ENCODE measurements around the gene ROBO1.
"Not testable (repeated sequence)": the region's sequence is repeated elsewhere in the genome, so short reads cannot be mapped to it uniquely, and the experiment has no call there.

ROBO1 gene

DNA sequence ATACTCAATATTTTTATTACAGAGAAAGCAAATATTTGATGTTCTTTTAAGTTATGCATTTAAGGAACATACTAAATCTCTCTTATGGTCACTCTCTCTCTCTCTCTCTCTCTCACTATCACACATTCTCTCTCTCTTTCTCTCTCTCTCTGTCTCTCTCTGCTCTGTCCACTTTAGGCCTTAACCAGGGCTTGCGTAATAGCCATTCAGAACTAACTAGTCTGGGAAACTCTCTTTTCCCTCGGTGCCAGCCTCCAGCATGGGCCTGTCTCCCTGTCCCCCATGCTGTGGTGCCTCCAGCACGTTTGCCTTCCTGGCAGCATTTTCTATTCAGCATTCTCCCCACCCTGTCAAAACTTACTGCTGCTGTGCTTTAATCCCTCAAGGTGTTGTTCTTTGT is 389.7 kb downstream of the ROBO1 start:
- DNase-seq (ENCODE audit: low read depth in 2 of 2): no peak

DNA sequence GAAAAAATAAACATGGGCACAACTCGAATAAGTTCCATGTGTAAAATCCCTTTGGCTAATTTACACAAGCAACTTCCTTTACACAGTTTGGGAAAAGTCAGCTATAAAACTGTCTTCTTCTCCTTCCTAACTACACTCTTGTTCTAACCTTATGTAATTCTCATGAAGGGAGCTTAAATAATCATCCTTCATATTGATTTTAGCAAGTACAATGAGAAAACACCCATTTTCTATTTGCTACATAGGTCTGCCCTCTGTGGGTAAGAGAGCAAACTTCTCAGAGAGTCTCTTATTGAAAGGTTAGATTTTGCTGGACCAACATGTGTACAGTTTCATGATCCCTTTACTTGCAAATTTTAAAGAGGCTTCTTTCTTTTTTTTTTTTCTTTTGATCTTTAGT is 398.5 kb downstream of the ROBO1 start:
- no peak for DNase-seq (ENCODE audit: low read depth in 2 of 2)

DNA sequence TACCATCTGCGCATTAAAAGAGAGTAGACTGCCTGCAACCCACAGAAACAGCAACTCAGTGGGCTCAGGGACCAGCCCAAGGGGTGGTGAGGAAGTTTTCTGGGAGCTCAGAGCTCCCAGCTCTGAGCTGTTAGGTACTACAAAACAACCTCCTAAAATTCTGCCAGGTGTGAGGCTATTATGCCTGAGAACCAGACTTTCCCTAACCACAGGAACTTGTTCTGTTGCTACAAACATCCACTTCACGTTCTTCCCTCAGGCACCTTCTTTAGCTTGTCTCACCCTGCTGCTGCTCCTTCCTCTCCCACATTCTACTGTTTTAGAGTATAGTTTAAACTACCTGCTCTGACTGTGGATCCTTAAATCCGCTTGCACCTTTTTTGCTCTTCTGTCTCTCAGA is 399.4 kb downstream of the ROBO1 start:
- no peak for DNase-seq (ENCODE audit: low read depth in 2 of 2)

DNA sequence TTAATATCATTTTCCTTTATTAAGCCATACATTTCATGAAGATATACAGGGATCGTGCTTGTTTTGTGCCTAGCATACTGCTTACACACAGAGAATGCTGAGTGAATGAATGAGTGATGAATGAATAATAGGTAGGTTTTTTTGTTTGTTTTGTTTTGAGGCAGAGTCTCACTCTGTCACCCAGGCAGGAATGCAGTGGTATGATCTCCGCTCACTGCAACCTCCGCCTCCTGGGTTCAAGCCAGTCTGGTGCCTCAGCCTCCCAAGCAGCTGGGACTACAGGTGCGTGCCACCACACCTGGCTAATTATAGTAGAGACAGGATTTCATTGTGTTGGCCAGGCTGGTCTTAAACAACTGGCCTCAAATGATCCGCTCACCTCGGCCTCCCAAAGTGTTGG is 400.0 kb downstream of the ROBO1 start:
- DNase-seq (ENCODE audit: low read depth in 2 of 2): no peak

DNA sequence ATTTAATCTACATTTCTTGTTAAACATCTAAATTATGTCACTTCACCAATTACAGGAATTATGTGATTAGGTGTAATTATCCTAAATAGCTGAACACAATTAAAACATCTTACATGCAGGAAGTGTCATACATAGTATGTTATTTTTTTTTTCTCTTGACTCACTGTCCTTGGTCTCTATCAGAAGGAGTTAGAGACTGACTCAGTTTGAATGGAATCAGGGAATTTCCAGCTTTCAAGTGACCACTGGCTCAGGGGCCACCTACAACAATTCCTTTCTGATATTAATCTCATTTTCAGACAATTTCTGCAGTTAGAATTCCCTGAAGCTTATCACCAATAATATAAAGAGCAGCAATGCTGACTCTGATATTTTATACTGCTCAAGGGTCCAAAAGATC is 400.7 kb downstream of the ROBO1 start:
- no peak for DNase-seq (ENCODE audit: low read depth in 2 of 2)

DNA sequence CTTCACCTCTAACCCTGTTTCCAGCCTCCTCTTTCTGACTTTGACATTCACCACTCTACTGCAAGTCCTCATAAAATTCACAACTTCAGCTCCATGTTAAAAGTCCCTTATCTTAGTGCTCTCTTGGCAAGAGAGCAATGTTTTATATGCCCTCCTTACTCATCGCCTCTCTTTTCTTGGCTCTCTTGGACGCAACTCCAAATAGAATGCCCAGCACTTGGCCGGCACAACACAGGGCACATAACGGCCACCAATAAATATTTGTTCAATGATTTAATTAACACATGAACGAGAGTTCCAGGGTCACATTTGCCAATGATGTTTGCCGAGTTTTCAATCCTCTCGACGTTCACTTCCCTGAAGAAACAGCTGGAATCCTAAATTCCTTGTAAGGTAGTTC is 401.4 kb downstream of the ROBO1 start:
- DNase-seq (ENCODE audit: low read depth in 2 of 2): no peak

DNA sequence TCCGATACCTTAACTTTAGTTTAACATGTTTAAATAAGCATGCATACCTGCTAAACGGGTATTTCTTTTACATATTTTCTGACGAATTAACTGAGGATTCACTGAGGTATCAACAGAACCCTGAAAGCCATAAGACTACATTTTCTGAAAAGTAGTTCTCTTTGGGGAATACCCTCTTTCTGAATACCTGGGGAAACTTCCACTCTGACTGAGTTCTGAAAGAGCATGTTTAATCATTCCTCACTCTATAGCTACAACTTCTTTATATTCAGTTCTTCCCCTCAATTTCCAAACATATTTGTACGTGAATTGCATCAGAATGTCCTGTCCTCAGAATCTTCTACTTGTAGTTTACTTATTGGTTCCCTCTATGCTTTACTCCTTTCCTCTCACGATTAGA is 403.0 kb downstream of the ROBO1 start:
- no peak for DNase-seq (ENCODE audit: low read depth in 2 of 2)

DNA sequence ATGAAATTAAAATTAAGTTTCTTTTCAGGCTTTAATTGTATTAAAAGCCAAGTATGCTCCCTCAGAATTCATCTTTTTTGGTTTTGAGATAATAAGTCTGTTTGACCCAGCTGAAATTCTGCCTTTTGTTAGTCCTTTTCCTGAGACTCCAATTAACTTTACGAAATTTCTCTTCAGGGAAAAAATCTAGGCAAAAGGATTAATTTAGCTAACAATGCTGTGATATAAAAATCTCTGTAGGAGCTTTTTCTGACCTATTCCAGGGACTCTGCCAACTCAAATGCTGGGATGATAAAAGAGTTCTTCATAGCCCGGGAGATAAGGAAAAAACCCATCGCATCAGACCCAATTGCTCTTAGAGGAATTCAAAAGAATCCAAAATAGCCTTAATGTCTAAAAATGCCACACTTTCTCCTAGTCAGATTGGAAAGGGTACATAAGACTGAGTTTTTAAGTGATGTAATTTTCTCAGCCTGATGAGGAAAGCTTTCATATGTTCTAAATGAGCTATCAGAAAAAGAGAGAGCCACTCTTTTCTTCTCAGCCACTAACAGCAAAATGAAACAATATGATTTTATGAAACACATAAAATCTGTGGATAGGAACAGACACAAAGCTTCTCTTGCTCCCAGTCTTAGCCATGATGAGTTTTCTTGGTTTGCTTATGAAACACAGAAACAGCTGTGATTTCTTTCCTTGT is 405.1 kb downstream of the ROBO1 start:
- no peak for DNase-seq (ENCODE audit: low read depth in 2 of 2)

DNA sequence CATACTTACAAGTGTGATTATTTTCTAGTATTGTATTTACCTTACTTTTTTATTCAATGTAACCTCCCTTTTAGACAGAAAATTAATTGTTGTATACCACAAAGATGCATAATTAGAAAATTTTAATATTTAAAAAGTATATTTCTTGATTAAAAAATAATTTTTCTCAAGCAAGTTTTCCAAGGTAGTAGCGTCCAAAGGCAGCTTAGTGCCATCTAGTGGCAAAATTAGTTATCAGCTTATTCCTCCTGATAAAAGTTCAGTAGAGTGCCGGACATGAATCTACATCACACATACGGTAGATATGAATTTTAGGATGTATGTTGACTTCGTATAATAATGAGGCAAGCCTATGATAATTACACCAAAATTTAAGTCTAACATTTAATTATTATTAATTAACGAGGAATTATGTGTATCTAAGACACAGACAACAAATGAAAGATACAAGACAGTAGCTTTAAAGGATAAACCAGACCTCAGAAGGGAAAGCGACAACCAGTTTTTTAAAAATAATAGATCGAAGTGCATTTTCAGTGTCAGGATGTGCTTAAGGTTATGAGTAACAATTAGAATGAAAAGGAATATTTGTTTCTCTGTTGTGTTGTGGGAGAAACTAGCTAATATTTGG is 405.9 kb downstream of the ROBO1 start:
- DNase-seq (ENCODE audit: low read depth in 2 of 2): no peak

DNA sequence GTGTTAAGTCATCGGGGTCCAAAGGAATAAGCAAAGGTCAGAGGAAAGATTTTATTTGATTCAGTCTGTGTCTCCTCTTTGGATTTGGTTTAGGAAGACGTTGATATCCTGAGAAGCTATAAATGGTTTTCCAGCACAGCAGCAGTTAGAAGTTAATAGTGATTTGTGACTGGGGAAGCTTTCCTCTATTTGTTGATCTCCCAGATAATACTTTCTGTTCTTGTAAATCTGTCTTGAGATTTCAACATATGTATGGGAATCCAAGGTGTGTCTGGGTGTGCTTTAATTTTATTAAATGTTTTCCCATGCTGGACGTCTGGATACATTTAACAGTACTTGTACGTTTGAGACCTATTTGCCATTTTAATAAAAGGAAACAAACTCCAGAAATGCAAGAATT is 409.5 kb downstream of the ROBO1 start:
- DNase-seq (ENCODE audit: low read depth in 2 of 2): no peak

DNA sequence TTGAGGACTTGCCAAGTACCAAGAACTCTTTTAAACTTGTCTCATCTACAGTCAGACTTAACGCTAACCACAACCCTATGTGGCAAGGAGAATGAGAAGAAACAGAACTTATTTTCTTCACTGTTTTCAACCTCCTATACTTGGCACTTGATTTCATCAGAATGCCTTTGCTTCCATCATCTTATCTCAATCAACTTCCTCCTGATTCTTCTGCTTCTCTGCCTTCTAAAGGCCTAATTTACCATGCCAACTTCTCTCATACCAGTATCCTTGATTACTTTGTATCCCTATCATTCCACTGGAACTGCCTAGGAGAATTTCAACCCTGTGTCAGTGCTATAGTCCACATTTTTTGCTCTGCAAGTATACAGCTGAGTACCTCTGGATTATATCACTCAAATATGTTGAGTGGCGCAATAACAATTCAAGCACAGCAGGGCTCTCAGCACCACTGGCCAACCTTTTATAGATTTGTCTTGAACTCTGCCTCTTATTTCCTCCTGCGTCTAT is 413.6 kb downstream of the ROBO1 start:
- no peak for DNase-seq (ENCODE audit: low read depth in 2 of 2)

DNA sequence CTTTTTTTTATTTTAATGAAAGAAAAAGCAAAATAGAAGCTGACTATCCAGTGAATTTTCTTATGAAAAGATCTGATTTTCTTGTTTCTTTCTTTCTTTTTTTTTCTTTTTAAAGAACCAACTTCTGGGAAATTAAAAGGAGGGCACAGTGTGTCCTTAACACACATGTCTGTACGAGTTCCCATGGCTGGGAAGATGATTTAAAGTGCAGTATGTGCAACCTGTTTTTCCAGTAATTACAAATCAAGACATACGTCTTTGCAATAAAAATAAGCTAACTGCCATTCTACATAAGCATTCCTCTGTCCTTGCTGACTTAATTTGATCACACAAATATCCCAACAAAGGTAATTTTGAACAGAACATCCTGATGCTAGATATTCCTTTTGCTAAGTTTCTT is 416.1 kb downstream of the ROBO1 start:
- no peak for DNase-seq (ENCODE audit: low read depth in 2 of 2)

DNA sequence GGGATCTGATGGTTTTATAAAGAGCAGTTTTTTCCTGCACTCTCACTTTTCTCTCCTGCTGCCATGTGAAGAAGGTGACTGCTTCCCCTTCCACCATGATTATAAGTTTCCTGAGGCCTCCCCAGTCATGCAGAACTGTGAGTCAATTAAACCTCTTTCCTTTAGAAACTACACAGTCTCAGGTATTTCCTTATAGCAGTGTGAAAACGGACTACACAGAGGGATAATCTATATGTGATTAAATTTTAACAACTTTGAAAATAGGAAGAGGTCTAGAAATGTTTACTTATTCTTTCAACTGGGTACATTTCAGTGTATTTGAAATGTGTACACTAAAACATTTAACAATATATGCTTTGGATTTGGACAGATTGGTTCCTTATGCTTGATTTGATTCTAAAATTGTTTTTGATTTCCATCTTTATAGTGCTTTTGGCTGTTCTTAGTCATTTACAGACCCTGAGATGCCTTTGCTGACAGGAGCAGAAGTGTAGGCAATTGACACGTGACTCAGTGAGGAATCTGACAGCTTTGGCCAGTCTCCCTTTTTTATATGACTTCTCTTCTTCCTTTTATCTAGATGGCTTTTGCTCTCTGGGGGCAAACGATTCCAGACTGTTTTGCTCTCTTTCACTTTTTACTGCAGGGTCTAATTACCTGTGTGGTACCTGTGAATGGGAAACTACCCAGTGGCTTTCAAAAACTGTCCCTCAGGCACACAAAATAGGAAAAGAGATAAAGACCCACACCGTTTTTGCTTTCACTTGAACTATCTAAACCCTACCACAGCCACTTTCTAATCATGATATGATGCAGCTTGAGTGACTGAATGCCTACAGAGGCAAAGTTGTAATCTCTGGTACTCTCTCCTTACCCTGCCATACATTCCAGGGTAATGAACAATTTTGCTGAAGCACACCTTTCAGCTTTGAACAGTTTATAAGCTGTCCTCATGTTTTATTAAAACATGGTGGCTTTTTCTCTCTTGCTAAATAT is 422.6 kb downstream of the ROBO1 start:
- no peak for DNase-seq (ENCODE audit: low read depth in 2 of 2)

DNA sequence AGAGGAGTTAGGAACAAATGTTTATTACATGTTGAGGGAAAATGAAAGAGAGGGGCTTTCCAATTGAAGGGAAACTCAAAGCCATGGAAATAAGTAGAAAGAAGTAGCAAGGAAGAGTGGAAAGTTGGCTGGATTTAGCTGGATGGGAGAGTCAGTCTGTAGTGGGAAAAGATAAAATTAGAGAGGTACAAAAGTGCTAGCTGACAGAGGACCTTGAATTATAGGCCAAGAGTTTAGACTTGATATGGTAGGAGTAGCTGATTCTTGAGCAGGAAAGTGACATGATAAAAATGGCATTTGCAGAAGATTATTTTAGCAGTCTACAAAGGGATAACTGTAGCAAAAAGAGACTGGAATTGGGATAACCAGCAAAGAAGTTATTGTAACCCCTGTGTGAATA is 425.8 kb downstream of the ROBO1 start:
- DNase-seq (ENCODE audit: low read depth in 2 of 2): no peak

DNA sequence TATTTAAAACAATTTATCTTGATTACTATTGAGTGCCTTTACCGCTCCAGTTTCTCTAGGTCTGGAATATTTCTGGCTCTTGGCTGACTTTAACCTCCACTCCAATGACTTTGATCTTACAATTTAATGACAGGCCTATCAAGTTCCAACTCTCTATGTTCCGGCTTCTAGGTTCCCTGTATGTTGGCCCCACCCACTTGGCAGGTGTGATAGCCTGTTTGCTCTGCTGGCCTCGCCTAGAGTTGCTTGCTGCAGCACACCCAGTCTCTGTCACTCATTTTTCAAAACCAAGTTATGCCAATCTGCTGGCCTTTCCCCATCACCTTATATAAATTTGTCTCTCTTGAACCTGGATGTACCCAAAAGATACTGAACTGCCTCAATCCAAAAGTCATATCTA is 428.0 kb downstream of the ROBO1 start:
- no peak for DNase-seq (ENCODE audit: low read depth in 2 of 2)

DNA sequence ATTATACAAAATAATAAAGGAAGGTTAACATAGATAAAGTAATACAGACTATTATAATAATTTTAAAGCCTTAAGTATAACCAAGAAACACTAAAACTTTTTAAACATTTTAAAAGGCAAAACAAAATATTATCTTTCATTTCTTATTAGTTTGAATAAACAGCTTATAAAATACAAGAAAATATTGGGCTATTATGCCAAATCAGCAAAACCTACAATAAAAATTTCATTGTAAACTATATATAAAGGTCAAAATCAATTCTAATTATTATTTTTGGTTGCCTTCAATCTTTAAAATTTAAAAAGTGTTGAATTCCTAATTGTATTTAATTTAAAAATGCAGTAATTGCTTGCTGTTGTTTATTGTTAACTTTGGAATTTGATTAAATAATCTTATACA is 430.0 kb downstream of the ROBO1 start:
- DNase-seq (ENCODE audit: low read depth in 2 of 2): no peak

DNA sequence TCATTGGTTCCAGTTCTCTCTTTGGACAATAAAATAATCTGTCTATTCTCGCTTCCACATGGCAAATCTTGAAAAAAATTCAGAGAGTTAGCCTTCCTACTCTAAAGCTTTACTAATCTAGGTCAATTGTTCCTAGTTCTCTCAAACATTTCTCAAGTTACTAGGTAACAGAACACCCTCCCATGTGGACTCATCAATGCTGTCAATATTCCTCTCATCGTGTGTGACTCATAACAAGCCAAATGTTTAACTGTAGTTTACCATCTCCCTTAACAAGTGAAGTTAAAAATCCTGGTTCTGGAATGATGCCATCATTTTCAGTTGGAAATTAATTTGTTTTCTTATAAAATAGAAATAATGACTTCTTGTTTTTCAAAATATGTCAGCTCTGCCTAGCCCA is 438.6 kb downstream of the ROBO1 start:
- DNase-seq (ENCODE audit: low read depth in 2 of 2): no peak

DNA sequence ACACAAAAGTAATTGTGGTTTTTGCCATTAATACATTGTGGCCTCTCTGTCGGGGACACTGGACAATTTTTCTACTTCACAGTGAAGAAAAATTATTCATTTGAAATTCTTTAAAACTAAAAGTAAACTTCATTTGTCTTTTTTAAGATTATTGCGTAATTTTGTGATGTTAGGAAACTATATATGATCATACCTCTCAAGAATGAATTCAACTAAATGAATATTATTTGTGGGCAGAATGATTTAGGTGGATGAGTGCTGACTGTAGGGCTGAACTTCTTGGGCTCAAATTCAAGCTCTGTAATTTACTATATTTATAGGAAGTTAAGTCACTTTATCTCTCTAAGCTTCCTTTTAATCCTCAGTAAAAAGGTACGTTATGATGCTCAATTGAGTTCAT is 441.2 kb downstream of the ROBO1 start:
- DNase-seq (ENCODE audit: low read depth in 2 of 2): no peak

DNA sequence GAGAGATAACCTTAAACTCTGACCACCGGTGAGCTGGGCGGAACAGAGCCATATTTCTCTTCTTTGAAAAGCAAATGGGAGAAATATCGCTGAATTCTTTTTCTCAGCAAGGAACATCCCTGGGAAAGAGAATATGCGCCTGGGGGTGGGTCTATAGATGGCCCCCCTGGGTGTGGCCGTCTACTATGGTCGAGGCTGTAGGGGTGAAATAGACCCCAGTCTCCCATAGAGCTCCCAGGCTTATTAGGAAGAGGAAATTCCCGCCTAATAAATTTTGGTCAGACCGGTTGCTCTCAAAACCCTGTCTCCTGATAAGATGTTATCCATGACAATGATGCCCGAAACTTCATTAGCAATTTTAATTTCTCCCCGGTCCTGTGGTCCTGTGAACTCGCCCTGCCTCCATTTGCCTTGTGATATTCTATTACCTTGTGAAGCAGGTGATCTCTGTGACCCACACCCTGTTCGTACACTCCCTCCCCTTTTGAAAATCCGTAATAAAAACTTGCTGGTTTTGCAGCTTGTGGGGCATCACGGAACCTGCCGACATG is 441.9 kb downstream of the ROBO1 start:
- DNase-seq (ENCODE audit: low read depth in 2 of 2): not testable (repeated sequence)

DNA sequence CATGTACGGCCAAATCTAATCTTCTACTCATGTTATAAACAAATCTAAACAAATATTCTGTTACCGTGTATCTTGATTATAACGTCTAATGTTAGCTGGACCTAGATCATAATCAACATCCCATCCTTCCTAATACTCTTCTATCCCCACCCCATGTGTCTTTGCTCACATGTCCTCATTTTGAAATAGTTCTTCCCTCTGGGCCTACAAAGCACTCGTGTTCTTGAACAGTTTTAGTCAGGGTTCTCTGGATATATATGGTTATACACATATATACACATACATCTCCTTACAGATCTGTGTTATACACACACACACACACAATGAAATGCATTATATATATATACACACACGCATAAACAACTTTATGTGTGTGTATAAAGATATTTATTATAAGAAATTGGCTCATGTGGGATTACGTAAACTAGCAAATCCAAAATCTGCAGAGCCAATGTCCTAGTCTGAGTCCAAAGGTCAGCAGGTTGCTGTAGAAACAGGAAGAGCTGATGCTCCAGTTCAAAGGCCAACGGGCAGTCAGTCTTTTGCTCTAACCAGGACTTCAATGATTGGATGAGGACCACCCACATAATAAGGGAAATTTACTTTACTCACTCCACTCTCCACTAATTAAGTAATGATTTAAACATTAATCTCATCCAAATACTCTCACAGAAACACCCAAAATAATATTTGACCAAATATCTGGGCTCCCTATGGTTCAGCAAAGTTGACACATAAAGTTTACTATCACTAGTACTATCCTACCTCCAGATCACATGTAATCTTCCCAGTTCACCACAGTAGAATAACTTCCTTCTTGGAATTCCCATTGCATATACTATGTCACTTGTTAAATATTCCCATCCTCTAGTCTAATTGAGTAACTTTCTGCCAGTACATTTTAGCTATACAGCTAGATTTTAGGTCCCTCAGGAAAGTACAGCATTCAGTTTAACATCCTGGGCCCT is 450.0 kb downstream of the ROBO1 start:
- DNase-seq (ENCODE audit: low read depth in 2 of 2): no peak

DNA sequence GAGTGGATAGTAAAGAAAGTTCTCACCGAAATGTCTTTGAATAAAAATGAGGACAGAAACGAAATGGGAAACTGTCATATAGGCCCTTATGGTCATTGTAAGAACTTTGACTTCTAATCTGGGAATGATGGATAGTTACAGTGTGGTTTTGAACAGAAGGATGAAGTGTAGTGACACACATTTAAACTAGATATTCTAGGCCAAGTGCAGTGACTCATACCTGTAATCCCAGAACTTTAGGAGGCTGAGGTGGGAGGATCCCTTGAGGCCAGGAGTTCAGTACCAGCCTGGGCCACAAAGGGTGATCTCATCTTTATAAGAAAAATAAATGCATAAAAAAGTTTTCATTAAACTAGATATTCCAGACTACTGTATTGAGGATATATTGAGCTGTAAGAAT is 452.8 kb downstream of the ROBO1 start:
- DNase-seq (ENCODE audit: low read depth in 2 of 2): no peak
